ENCODE measurements around the gene SNAP25.

DNA sequence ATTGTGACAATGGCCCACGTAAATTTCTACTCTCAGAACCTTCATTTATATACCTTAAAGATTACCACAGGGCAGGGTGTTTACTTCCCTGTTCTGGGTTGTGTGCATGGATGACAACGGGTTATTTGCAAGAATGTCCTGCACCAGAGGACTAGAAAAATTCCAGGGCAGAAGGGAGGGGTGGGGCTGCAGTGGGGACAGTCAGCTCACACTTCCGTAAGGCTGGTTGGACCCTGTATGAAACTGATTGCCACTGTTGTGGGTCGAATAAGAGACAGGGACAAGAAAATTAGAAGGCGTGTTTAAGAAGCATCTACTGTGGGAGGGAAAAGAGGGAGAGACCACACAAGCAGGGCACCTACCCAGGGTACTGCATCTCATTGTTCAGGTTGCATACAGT lies 96.5 kb downstream of the SNAP25 start:
- TF ChIP-seq, protein P1, sequence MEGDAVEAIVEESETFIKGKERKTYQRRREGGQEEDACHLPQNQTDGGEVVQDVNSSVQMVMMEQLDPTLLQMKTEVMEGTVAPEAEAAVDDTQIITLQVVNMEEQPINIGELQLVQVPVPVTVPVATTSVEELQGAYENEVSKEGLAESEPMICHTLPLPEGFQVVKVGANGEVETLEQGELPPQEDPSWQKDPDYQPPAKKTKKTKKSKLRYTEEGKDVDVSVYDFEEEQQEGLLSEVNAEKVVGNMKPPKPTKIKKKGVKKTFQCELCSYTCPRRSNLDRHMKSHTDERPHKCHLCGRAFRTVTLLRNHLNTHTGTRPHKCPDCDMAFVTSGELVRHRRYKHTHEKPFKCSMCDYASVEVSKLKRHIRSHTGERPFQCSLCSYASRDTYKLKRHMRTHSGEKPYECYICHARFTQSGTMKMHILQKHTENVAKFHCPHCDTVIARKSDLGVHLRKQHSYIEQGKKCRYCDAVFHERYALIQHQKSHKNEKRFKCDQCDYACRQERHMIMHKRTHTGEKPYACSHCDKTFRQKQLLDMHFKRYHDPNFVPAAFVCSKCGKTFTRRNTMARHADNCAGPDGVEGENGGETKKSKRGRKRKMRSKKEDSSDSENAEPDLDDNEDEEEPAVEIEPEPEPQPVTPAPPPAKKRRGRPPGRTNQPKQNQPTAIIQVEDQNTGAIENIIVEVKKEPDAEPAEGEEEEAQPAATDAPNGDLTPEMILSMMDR (IDR thresholded peaks at IDR 0.05; ENCODE audit: low read length): no peak
- TF ChIP-seq EZH2phosphoT487 (IDR thresholded peaks at IDR 0.05; ENCODE audit: low read length) (no peak), EZH2 (optimal IDR thresholded peaks at IDR 0.05; ENCODE audit: low read depth, low read length) (no peak)
